MM.1S (cell line): ENCODE data around the gene TNF.

Source experiments
- EZH2 ChIP-seq: fragments of 300-600 bp; sonication (generic); optimal IDR thresholded peaks from 2 replicates; pipeline ENCODE3; 2017; ENCODE audit warnings: low read depth, mild to moderate bottlenecking, antibody characterized with exemption, low read length, mixed read lengths
- EZH2phosphoT487 ChIP-seq: fragments of 300-600 bp; sonication (generic); IDR thresholded peaks from 2 replicates; pipeline ENCODE4 v1.6.1; 2018; ENCODE audit warnings: antibody characterized with exemption, low read length
- TF ChIP-seq, protein P1 (sequence below): fragments of 300-600 bp; sonication (generic); IDR thresholded peaks from 2 replicates; pipeline ENCODE4 v1.5.1; 2016; ENCODE audit warnings: antibody characterized with exemption, low read length, mixed read lengths

DNA sequence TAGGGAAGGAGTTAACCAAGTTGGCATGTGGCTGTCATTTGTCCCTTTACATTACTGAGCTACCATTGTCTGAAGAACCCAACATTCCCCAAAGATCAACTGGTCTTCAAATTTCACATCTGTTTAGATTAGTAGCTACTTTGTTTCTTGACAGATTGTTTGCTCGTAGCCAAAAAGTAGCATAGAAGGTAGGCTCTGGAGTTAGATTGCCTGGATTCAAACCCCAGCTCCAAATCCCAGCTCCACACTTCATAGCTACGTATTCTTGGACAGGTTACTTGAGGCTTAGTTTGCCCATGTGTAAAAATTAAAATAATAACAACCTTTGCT is 26.9 kb upstream of the TNF start:
- TF ChIP-seq, protein P1, sequence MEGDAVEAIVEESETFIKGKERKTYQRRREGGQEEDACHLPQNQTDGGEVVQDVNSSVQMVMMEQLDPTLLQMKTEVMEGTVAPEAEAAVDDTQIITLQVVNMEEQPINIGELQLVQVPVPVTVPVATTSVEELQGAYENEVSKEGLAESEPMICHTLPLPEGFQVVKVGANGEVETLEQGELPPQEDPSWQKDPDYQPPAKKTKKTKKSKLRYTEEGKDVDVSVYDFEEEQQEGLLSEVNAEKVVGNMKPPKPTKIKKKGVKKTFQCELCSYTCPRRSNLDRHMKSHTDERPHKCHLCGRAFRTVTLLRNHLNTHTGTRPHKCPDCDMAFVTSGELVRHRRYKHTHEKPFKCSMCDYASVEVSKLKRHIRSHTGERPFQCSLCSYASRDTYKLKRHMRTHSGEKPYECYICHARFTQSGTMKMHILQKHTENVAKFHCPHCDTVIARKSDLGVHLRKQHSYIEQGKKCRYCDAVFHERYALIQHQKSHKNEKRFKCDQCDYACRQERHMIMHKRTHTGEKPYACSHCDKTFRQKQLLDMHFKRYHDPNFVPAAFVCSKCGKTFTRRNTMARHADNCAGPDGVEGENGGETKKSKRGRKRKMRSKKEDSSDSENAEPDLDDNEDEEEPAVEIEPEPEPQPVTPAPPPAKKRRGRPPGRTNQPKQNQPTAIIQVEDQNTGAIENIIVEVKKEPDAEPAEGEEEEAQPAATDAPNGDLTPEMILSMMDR: no peak
- TF ChIP-seq EZH2 (no peak), EZH2phosphoT487 (no peak)
